Measurements from ENCODE around the gene IRGC.

- no peak for TF ChIP-seq CTCF (IDR thresholded peaks at IDR 0.05)
- no peak for TF ChIP-seq POLR2A (IDR thresholded peaks at IDR 0.05)
Observed at GRCh38 chr19:43697295-43697694, 18.6 kb upstream of the IRGC start.
